GM19099 (cell line): ENCODE measurements around the gene UBE2I.

Source experiments
- POLR2A ChIP-seq: IDR thresholded peaks from 3 replicates; pipeline ENCODE4 v1.6.1; 2011; ENCODE audit warnings: low read depth; ENCODE audit not compliant: insufficient read length; ENCODE audit errors: extremely low read depth

Gene UBE2I

DNA sequence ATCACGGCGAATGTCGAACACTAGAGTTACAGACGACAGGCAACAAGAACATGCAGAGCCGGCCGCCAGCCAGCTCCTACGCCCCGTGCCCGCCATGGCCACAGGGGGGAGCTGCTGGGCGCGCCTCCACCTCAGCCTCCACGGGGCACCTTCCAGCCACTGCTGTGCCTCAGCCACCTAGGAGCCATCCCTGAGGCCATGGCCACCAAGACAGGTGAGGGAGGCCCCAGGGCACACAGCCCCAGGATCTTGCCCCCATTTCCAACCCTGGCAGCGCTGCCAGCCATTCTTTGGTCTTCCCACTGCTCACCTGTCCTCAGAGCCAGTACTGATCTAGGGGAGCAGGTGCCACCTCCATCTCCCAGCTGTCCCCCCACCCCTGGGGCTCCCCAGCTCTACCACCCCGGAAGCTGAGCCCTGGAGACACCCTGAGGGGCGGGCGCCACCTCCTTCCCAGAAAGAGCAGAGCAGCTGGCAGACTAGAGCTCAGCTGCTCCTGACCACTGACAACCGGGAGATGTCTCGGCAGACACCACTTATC lies 54.1 kb downstream of the UBE2I start:
- TF ChIP-seq POLR2A = no peak

DNA sequence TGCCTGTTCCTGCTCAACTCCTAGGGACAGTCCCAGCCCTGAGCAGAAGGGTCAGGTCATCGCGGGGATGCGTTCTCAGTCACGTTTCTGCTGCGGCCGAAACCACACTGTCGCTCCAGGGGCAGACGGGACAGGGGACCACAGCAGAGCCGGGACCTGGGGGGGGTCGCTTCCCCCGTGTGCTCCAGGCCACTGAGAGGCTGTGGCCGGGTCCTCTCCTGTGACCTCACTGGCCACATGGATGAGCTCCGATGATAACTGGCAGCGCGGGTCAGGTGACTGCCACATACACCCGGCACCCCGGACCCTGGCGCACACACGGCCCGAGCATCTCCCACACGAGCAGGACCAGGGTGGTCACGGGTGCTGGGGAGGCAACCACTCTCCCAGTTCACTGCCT lies 55.1 kb downstream of the UBE2I start:
- TF ChIP-seq POLR2A = no peak

DNA sequence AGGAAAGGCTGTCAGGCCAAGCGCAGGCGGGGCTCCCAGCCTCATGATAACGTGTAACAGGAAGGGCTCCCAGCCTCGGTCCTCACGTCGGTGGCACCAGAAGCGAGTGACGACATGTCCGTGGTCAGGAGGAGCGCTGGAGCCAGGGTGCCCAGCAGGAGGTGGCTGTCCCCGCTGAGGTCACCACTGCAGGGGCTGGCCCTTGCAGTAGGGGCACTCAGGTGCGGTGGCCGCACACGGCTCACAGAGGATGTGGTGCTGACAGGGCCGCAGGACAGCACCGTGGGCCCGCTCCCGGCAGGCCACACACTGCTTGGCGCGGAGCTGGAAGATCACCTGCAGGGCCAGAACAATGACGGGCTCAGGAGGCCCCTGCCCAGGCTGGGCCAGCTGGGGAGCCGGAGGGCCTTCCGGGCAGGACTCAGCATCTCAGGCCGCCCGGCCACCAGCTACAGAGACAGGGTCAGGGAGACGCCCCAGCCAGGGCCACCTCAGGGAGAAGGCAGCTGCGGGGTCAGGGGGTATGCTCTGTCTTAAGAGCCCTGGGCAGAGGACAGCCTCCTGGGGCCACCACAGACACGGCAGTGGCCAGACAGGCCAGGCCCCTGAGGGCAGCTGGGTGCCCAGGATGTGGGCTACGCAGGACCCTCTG lies 56.8 kb downstream of the UBE2I start:
- TF ChIP-seq POLR2A = no peak

DNA sequence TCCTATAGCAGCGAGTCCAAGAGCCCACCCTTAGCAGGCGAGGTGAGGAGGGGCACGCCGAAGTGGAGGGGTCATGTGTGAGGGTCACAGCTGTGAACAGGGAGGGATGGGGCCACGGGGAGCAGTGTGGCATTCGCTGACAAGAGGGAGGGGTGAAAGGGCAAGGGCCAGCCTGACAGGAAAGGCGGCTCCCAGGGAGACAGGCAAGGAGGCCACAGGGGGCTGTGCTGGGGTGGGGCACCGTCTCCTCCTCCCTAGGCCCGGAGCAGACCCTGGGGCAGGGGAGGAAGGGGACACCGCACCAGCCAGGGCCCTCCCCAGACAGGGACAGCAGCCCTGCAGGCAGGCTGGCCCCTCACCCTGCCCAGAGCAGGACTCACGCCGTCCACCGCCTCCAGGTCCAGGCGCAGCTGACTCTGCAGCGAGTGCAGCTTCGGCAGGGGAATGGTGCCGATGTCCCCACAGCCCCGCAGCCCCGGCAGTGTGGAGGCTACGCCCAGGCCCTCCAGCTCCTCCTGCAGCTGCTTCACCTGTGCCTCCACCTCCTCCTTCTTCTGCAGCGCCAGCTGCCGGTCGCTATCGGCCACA lies 57.4 kb downstream of the UBE2I start:
- no peak for TF ChIP-seq POLR2A

DNA sequence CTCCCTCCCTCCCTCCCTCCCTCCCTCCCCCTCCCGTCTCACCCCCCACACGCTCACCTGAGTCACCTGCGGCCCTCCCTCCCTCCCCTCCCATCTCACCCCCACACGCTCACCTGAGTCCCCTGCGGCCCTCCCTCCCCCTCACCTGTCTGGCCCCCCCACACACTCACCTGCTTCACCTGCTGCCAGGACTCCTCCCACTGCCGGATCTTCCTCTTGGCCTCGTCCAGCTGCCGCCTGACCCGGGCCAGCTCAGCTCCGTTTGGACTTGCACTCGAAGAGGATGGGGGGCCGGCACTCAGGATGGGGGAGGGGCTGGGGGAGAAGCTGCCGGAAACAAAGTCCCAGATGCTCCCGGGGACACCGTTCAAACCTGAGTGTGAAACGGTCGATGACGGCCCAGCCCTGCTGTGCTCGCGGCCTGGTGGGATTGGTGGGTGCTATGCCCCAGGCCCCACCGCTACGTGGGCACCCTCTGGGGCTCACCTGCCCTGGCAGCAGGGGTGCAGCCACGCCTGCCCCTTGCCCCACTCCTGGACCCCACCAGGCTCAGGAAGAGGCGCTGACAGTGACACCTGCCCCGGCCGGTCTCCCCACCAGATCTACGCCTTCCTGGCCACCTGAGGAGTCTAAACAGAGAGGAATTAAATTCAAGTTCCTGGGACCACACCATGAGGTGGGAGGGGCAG lies 58.2 kb downstream of the UBE2I start:
- no peak for TF ChIP-seq POLR2A

DNA sequence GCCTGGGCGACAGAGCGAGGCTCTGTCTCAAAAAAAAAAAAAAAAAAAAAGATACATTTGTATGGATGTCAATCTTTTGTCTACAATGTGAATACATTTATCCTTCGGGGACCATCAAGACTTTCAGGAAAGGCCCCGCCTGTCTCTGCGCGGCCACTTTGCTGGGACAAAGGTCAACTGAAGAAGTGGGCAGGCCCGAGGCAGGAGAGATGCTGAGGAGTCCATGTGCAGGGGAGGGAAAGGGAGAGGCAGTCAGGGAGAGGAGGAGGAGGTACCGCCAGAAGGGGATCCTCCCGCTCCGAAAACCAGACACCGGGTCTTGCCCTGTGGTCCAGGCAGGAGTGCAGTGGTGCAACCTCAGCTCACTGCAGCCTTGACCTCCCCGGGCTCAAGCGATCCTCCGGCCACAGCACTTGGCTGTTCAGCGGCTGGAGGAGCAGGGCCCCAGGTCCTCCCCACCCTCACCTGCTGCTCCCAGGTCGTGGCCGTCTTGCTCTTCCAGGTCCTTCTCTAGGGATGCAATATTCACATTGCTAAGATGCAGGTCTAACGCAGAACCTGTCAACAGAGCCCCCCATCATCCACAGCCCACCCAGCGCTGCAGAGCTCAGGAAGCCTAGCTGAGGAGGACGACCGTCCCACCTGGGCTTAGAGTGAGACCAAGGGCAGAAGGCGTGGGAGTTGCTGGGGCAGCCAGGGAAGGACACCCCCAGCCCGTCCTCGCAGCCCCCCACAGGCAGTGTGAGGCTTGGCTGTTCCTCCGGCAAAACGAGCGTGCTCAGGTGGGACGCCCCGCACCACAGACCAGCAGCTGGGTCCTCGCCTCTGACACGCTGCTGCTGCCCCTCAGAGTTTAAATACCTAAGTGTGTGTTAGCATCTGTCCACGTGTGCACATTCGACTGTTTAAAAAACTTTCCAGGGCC lies 61.9 kb downstream of the UBE2I start:
- TF ChIP-seq POLR2A = no peak

DNA sequence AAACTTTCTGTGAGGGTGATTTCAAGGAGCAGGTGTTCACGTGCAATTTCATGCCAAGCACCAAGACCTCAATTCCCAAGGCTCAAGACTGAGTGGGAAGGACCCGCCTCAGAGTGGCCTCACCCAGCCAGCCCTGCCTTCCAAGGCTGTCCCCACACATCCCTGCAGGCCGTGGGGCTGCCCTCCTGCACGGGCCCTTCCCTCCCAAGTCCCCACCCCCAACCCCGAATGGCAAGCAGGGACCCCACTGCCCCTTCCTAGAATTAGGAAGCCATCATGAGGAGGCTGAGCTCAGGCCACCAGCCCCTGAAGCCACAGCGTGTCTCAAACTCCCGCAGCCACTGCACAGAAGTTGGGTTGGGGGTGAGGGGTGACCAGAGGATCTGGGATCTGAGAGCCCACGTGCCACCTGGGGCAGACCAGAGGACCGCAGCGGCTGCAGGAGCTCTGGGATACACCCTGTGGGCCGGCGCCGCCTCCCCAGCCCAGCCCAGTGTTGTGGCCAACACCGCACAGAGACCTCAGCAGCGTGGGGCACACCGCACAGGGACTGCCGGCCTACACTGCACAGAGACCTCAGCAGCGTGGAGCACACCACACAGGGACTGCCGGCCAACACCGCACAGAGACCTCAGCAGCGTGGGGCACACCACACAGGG lies 63.0 kb downstream of the UBE2I start:
- TF ChIP-seq POLR2A = no peak

DNA sequence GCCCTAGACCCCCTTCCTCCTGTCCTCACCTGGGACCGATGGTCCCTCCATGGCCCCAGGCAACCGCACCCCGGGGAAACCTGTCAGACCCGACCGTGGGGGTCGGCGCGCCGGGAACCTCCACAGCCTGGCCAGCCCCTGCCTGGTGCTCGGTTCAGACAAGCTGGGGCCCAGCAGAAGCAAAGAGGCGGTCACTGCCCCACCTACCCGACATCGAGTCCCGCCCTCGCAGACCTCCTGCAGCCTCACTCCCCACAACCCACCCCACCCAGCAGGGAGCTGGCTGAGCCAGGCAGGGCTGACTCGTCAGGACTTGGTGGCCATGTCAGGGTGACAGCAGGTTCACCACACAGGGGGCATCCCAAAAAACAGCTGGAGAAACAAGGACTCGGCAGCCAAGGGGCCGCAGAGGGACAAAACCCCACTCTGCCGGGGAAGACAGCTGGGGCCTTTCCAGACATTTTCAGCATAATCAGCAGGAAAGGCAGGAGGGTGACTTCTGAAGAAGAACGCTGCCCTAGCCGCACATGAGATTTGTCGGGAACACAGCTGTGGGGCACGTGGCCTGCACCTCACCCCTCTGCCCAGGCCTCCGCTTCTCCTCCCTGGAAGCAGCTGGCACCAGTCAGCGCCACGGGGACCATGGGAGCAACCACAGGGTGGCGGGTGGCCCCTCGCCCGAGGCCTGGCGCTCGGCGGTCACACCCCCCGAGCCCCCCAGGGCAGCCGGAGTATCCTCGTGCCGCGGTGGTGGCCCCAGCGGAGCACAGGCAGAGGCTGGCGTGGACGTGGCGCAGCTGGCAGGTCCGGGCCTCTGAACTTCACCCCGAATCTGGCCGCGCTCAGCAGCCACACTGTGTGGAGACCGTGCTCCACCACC lies 65.2 kb downstream of the UBE2I start:
- TF ChIP-seq POLR2A = no peak

DNA sequence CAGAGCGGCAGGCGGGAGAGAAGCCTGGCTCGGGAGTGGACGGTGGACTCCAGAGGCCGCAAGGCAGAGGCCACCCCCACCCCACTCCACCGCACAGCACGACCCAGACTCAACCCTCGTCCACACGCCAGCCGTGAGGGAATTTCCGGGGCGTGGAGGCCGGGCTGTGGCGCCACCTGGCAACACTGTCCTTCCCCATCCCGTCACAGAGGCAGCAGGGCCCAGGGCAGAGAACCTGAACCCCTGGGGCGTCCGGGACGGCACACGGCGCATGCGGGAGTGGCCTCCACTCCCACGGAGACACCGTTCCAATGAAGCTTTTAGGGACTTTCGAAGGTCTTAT lies 65.8 kb downstream of the UBE2I start:
- no peak for TF ChIP-seq POLR2A

DNA sequence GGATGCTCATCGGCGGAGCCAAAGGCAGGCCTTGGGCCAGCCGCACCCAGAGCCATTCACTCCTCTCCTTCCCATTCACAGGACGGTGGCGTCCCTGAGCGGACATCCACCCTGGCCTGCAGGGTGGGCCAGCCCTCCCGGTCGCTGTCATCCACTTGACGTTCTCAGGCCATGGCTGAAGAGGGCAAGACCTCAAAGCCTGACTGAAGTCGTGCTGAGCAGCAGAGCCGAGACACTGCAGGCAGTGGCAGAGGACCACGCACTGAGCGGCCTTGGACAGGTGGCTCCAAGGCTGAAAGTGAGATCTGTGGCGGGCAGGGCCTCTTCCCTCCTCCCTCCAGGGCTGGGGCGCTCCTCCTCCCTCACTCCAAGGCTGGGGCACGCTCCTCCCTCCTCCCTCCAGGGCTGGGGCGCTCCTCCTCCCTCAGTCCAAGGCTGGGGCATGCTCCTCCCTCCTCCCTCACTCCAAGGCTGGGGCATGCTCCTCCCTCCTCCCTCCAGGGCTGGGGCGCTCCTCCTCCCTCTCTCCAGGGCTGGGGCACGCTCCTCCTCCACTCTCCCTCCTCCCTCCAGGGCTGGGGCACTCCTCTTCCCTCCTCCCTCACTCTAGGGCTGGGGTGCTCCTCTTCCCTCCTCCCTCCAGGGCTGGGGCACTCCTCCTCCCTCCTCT lies 66.4 kb downstream of the UBE2I start:
- no peak for TF ChIP-seq POLR2A
